ENCODE results near the gene SLC25A21.

DNA sequence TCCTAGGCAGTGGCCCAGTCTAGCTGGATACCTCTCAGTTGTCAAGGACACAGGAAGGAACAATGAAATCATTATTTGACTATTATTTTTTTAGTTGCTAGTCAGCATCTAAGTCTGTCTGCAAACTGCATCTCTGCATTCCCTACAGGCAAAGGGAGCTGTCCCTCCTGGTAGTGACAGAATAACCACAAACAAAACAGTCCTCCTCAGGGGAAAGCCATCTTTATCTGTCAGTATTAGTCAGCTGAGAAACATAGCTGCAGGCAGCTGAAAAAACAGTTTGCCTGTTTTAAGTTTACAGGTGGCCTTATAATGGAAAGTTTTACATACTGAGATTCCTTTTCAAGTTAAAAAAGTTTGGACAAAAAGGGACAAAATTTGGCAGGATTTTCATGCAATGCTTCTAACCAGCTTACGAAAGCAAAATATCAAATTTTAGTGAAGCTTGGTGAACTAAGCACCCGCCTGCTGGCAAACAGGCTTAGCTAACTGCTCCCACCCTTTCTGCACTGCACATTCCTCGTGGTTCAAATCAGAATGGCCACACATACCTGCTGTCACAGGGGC, 29.5 kb downstream of the SLC25A21 start:
- no peak for TF ChIP-seq ZNF664 (tag by site-specific recombination; IDR thresholded peaks at IDR 0.05)
- TF ChIP-seq, protein P1, sequence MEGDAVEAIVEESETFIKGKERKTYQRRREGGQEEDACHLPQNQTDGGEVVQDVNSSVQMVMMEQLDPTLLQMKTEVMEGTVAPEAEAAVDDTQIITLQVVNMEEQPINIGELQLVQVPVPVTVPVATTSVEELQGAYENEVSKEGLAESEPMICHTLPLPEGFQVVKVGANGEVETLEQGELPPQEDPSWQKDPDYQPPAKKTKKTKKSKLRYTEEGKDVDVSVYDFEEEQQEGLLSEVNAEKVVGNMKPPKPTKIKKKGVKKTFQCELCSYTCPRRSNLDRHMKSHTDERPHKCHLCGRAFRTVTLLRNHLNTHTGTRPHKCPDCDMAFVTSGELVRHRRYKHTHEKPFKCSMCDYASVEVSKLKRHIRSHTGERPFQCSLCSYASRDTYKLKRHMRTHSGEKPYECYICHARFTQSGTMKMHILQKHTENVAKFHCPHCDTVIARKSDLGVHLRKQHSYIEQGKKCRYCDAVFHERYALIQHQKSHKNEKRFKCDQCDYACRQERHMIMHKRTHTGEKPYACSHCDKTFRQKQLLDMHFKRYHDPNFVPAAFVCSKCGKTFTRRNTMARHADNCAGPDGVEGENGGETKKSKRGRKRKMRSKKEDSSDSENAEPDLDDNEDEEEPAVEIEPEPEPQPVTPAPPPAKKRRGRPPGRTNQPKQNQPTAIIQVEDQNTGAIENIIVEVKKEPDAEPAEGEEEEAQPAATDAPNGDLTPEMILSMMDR (tag by site-specific recombination; IDR thresholded peaks at IDR 0.05), result no peak
- no peak for TF ChIP-seq KLF7 (tag by site-specific recombination; IDR thresholded peaks at IDR 0.05; ENCODE audit: borderline replicate concordance)
- no peak for TF ChIP-seq ZNF341 (tag by site-specific recombination; IDR thresholded peaks at IDR 0.05; ENCODE audit: low read depth)
- no peak for TF ChIP-seq PBX3 (CRISPR knock-in tag; IDR thresholded peaks at IDR 0.05)
